GM12875 (cell line): ENCODE measurements around the gene CD300LG.
"Not testable (repeated sequence)": the region's sequence is repeated elsewhere in the genome, so short reads cannot be mapped to it uniquely, and the experiment has no call there.

Experiments
- H3K4me3 ChIP-seq: one replicate; pipeline ENCODE4 v1.5.1; 2011; ENCODE audit warnings: low read depth, low read length, control low read depth
- CTCF ChIP-seq: IDR thresholded peaks from 2 replicates; pipeline ENCODE4 v1.5.1; 2011; ENCODE audit warnings: low read depth, mild to moderate bottlenecking, control low read depth, inconsistent platforms, low read length, moderate library complexity, borderline replicate concordance; ENCODE audit not compliant: insufficient read depth

CD300LG gene

GRCh38 chr17:43860927-43861622 lies 14.1 kb downstream of the CD300LG start:
- H3K4me3 ChIP-seq: no peak overlapping the region
- TF ChIP-seq CTCF: no peak

GRCh38 chr17:43861960-43862359 lies 15.0 kb downstream of the CD300LG start:
- no peak overlapping the region for H3K4me3 ChIP-seq
- no peak for TF ChIP-seq CTCF

GRCh38 chr17:43864161-43864984 lies 17.4 kb downstream of the CD300LG start:
- H3K4me3 ChIP-seq: no peak overlapping the region
- TF ChIP-seq CTCF: no peak

- no peak overlapping the region for H3K4me3 ChIP-seq
- no peak for TF ChIP-seq CTCF
These were observed 21.4 kb downstream of the CD300LG start for GRCh38 chr17:43868226-43868994.

- not testable (repeated sequence) for H3K4me3 ChIP-seq
These were observed 22.1 kb downstream of the CD300LG start for GRCh38 chr17:43869031-43869430.

GRCh38 chr17:43871946-43872690 lies 25.1 kb downstream of the CD300LG start:
- no peak for TF ChIP-seq CTCF
- no peak overlapping the region for H3K4me3 ChIP-seq

- H3K4me3 ChIP-seq: no peak overlapping the region
- TF ChIP-seq CTCF: 0 out of 2 replicates have a peak, but pooled peaks have one; percentile 11
These were observed 26.1 kb downstream of the CD300LG start for GRCh38 chr17:43873091-43873490.
